C1 segment of cervical spinal cord (tissue), 14 donors: ENCODE results near the gene XPA.
"Not testable (repeated sequence)": the region's sequence is repeated elsewhere in the genome, so short reads cannot be mapped to it uniquely, and the experiment has no call there.

Source experiments
- DNase-seq, 14 donors: peaks; one replicate each; lab custom pipeline; 2025; lab: John Stamatoyannopoulos, UW

The XPA gene

DNA sequence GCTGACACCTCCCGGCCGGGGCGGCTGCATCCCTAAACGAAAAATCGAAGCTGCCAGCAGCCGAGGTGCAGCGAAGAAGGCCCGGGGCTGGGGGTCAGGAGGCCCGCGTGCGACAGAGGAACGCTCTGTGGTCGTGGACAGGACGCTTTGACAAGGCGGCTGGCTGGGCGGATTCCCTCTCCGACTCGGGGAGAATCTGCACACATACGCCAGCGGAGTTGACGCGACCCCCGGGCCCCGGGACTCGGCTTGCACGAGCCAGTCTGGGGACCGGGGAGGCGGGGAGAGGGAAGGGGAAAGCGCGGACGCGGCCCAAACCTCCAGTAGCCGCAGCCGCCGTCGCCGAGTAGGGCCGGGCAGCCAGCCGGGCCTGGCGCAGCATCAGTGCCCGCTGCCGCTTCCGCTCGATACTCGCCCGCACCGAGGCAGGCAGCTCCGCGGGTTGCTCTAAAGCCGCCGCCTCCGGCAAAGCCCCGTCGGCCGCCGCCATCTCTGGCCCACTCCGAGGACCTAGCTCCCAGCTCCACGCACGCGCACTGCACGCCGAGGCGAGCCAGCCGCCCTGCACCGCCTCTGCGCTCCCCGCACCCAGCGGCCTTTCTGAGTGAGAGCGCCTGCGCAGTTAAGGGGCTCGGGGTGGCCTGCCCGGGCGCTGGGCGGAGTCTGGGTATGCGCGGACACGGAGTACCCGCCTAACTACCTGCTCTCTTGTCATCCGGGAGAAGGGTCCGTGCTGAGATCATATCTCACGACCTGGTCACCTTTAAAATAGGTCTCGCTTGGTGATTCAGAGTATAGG is at the start of gene XPA:
TSS of gene XPA (minus strand) at position 538 of the 799 bp plus-strand sequence. CDS start at position 490, 48 bp downstream.
- peak; percentile 66 to 97 (median 92) for DNase-seq

DNA sequence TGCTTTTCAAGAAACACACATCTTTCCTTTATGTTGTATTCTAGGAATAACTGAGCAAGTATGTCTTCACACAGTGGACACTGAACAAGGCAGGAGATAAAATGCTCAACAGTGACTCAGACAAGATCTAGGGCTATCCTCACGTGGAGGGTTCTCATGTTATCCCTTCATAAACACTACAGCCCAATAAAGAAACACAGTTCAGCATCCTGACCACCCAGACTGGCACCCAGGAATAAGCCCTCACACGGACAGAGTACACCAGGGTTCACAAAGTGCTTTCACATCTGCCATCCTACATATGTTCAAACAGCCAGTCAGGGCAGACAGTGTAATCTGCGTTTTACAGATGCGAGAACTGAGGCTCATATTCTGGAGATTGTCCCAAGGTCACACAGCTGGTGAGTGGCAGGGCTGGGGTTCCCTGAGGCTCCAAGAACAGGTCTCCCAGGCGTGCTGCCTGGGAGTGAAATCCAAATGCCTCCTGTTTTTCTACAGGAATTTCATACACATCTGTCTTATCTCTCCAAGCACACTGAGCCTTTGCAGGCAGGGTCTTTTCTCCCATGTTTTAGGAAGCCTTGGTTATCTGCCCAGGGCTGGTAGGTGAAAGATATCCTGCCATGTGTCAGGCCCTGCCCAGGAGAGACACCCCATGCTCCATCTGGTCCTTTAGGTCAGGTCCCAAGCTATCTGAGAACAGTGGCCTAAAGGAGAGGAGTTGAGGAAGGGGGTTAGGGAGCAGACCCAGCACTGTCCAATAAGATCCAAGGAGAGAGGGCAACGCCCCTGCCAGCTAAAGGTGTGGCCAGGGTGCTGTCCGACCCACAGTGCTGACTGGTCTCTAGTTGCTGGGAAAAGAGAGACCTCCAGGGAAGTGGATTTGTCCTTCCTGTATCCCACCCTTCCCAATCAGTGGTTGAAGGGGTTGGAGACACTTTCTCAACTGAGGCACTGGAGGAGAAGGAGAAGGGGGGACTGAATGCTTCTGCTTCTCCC is 47.9 kb upstream of the XPA start:
- no peak for DNase-seq

DNA sequence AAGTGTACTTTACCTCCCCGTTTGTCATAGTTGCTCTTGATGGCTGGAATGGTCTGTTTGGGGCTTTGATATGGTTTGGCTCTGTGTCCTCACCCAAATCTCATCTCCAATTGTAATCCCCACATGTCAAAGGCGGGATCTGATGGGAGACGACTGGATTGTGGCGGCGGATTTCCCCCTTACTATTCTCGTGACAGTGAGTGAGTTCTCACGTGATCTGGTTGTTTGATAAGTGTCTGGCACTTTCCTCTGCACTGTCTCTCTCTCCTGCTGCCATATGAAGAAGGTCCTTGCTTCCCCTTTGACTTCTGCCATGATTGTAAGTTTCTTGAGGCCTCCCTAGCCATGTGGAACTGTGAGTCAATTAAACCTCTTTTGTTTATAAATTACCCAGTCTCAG is 46.9 kb upstream of the XPA start:
- not testable (repeated sequence) for DNase-seq

GRCh38 chr9:97742545-97742944 is 45.4 kb upstream of the XPA start:
- no peak for DNase-seq

DNA sequence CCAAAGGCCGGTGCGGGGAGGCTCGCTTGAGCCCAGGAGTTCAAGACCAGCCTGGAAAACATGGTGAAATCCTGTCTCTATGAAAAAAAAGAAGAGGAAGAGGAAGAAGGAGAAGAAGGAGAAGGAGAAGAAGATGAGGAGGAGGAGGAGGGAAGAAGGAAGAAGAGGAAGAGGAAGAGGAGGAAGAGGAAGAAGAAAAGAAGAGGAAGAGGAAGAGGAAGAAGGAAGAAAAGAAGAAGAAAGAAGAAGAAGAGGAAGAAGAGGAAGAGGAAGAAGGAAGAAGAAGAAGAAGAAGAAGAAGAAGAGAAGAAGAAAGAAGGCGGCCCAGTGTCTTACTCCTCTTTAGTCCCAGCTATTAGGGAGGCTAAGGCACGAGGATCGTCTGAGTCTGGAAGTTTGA is 44.8 kb upstream of the XPA start:
- DNase-seq, result no peak

GRCh38 chr9:97740848-97741821 is 44.0 kb upstream of the XPA start:
- DNase-seq, result peak in 3 of 14 donors; percentile 5 to 50 (median 17)

DNA sequence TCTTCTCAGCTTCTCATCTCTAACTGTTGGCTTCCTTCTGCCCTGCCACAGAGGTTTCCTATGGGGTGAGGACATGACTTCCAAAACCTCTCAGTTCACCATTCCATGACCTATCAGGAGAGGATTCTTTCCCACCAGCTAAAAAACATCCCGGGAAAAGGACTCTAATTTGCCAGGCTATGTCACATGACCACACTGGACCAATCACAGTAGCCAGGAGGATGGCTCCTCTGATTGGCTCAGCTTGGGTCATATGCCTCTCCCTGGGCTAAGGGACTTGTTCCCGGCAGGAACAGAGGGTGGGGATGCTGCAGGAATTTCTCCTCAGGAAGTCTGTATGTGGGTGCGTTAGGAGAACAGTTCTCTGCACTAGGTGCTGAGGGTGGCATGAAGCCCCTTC is 40.3 kb upstream of the XPA start:
- DNase-seq, result no peak

DNA sequence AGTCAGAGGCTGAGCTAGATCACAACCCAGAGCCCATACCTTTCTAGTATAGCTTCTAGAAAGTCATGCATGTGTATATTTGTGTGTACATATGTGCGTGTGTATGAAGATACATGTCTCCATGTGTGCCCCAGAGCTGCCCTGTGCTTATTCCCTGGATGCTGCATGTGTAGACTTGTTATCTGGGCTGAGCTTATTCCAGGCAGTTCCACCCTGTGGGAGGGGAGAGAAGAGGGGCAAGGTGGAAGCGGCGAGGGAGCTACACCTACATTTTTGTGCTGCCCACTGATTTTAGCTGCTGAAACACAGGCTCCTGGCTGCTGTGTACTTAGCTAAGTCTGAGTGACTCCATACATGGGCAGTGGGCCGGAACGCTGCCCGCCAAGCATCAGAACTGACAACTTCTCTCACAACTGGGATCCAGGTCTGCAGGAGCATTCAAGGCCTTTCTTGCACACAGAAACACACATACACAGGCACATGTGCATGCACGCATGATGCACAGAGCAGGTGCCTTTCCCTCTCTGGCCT is 38.0 kb upstream of the XPA start:
- no peak for DNase-seq

DNA sequence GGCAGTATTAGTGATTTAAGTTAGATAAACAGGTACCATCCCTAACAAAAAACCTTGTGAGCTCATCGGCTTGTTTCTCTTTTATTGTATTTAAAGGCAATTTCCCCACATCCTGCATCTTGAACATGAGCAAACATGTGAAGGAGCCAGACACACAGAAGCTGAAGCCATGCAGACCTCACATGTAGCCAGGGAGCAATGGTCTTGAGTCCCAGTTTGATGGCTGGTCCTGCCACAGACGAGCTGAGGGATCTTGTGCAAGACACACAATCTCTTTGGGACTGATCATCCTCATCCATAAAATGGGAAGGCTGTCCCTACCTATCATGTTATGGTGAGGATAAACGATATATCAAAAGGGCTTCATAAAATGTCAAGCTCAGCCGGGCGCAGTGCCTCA is 29.6 kb upstream of the XPA start:
- no peak for DNase-seq

DNA sequence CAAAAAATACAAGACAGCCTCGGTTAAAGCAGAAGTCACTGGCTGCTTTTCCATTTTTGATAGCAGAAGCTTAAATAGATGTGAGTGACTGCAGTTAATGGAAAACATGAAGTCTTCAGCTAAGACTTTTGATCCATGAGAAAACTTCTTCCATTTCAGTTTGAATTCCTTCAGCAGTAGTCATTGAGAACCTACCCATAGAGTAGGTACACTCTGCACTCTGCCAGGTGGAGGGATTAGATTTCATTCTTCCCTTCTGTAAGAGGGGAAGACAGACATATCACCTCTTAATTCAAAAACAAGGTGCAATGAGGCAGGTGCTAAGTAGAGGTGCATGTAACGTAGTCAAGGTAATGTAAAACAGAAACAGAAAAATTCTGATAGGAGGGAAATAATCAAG is 26.7 kb upstream of the XPA start:
- DNase-seq, result no peak

GRCh38 chr9:97722331-97722730 is 25.2 kb upstream of the XPA start:
- no peak for DNase-seq

DNA sequence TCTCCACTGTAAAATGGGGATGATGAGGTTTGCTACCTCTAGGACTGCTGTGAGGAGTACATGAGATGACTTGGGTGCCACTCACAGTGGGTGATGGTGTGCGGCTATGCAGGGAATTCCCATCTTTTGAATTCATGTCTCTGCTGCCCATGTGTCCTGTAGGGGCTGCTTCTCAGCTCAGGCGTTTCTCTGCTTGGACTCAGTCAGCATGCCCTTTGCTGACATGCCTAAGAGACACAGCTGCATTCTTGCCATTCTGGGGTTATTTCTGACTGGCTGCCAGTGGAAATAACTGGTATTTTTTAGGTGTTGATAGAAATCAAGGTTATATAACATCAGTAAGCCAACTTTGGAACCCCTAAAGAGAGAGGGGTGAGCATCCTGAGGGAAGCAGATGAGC is 24.3 kb upstream of the XPA start:
- DNase-seq, result no peak

DNA sequence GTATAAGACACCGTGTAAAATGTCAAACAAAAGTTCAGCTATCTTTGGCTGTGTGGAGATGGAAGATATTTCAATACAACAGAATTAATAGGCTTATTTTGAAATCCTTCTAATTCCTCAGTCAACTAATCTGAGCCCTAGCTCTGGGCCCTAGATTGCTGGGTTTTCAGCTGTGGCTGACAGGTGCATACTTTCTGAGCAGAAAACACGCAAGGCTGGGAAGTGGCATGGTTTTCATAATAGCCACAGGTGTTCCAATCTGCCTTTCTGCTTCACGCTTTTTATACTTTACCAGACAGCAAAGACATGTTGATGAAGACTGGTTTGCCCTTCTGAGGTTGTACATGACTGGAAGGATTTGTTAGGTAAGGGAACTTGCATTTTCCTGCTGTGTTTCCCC is 20.7 kb upstream of the XPA start:
- no peak for DNase-seq

DNA sequence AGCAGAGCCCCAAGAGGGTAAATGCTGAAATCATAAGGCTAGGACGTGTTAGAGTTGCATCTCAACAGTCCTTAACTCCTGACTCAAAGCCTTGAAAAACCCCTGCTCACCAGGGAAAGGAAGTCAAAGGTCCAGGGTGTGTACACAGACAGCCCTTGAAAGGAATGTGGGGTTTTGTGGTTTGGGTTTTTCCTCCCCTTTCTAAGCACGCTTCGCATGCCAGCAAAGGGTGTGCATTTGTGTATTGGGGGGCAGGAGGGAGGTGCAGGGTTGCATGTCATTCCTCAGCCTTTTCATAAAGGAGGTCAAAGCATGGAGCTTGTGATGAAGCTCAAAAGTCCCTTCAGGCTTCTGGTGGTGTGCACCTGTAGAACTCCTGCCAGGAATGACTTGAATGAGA is 17.3 kb upstream of the XPA start:
- DNase-seq, result no peak

GRCh38 chr9:97711223-97711626 is 14.1 kb upstream of the XPA start:
- no peak for DNase-seq

DNA sequence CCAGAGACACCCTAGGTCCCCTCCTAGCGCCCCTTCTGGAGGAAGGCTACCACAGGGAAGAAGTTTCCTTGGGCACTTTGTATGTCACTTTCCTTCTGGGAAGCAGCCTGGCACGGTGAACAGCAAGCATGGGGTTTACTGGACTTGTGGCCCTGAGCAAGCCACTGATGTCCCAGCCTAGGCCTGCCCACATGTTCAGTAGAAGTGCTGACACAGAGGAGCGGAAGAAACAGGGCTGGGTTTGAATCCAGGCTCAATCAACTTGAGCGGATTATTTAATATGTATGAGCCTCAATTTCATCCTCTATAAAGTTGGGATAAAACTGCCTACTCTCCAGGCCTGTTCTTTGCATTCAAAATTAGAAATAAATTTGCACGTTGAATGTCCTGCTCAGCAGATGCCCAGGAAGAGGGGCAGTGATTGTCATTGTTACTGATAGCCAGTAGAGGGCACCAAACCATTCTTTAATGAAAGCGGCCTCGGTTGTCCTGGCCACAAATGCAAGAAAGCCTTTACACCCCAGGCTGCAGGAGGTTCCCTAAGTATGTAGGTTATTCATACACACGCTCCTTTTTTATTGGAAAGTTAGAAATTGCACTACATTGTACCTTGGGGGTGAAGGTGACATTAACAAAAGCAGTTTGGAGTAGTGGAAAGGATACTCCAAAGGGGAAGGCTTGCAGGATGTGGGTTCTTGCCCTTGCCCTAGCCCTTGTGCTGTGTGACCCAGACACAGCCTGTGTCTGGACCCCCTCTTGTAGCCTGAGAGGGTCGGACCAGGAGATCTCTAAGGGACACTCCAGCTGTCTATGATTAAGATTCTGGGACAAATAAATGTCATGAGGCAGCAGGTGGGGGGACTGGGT is 13.4 kb upstream of the XPA start:
- peak in 8 of 14 donors; percentile 2 to 33 (median 20) for DNase-seq

- no peak for DNase-seq
Observed at GRCh38 chr9:97706246-97706645, 9.1 kb upstream of the XPA start.

- DNase-seq, result no peak
Observed at GRCh38 chr9:97705354-97705950, 8.3 kb upstream of the XPA start.

GRCh38 chr9:97704851-97705250 is 7.7 kb upstream of the XPA start:
- DNase-seq, result no peak

- DNase-seq, result no peak
Observed at GRCh38 chr9:97704345-97704677, 7.2 kb upstream of the XPA start.
